ENCODE data around the gene TMEM256.

TMEM256 gene

DNA sequence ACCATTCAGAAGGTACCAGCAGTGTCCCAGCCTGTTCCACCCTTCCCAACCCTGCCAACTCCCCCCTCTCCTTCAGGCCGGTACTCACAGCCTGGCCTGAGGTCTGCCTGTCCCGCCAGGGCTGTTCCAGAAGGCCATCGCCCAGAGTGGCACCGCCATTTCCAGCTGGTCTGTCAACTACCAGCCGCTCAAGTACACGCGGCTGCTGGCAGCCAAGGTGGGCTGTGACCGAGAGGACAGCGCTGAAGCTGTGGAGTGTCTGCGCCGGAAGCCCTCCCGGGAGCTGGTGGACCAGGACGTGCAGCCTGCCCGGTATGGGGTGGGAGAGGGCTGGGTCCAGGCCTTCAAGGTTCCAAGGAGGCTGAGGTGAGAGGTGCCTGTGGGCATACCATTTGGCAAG, 10.9 kb upstream of the TMEM256 start:
- Histone ChIP-seq H3K36me3 (ENCODE audit: control insufficient read depth, insufficient read depth, low read length) (peaks cover 38% of the 10 kb centered on the region), H3K4me1 (ENCODE audit: control insufficient read depth, insufficient read depth, low read length) (peaks cover 4% of the 10 kb centered on the region), H3K27me3 (ENCODE audit: control insufficient read depth, insufficient read depth, low read length) (no peaks in the 10 kb centered on the region)

DNA sequence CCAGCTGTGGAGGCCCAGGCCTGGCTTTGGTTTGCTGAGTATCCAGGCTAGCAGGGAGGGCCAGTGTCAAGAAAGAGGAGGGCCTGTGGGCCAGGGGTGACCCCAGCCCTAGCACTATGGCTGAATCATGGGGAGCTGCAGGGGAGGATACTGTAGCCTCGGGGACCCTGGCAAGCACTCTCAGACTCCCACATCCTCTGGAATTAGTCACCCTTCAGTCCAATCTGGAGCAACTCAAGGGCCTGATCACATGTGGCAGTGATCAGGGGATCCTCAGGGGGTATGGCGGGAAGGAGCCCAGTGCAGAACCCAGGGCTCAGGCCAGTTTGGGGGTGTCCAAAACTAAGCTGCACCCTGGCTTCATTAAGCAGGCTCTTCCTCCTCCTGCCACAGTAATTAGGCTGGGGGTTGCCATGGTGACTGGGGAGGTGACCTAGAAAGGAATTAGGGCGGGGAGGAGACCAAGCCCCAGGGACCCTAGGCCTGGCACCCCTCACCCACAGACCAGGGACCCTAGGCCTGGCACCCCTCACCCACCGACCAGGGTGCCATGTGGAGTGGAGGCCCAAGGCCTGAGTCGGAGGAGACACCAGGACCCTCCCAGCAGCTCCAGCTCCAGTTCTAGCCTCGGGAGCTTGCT, 9.6 kb upstream of the TMEM256 start:
- Histone ChIP-seq H3K36me3 (ENCODE audit: control insufficient read depth, insufficient read depth, low read length) (peaks cover 46% of the 10 kb centered on the region), H3K9me3 (ENCODE audit: control insufficient read depth, insufficient read depth, low read length) (no peaks in the 10 kb centered on the region), H3K4me1 (ENCODE audit: control insufficient read depth, insufficient read depth, low read length) (peaks cover 7% of the 10 kb centered on the region), H3K4me3 (ENCODE audit: low read depth, low read length) (no peak overlapping the region), H3K27me3 (ENCODE audit: control insufficient read depth, insufficient read depth, low read length) (peaks cover 5% of the 10 kb centered on the region), H3K9ac (ENCODE audit: low read depth, low read length) (no peak overlapping the region)

More for the DNA sequence above, 10.9 kb upstream of the TMEM256 start:
- Histone ChIP-seq H3K9ac (ENCODE audit: low read depth, low read length) (no peak overlapping the region), H3K4me3 (ENCODE audit: low read depth, low read length) (no peak overlapping the region), H3K9me3 (ENCODE audit: control insufficient read depth, insufficient read depth, low read length) (no peaks in the 10 kb centered on the region)

DNA sequence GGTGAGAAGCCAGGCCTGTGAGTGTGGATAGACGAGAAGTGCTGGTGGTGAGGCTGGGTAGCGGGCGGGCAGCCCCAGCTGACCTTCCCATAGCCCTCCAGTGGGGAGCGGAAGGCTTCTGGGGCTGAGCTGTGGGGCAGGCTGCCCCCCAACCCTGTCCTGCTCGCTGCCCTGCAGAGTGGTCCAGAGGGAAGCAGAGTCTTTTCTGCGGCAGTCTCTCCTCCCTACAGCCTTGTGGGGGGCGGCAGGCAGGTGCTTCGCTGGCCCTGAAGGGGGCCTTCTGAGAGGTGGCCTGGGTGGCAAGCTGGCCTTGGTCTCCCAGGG, 7.5 kb upstream of the TMEM256 start:
- Histone ChIP-seq H3K9ac (ENCODE audit: low read depth, low read length) (no peak overlapping the region), H3K4me1 (ENCODE audit: control insufficient read depth, insufficient read depth, low read length) (peaks cover 11% of the 10 kb centered on the region), H3K27me3 (ENCODE audit: control insufficient read depth, insufficient read depth, low read length) (peaks cover 7% of the 10 kb centered on the region), H3K36me3 (ENCODE audit: control insufficient read depth, insufficient read depth, low read length) (peaks cover 36% of the 10 kb centered on the region), H3K4me3 (ENCODE audit: low read depth, low read length) (no peak overlapping the region), H3K9me3 (ENCODE audit: control insufficient read depth, insufficient read depth, low read length) (no peaks in the 10 kb centered on the region)

DNA sequence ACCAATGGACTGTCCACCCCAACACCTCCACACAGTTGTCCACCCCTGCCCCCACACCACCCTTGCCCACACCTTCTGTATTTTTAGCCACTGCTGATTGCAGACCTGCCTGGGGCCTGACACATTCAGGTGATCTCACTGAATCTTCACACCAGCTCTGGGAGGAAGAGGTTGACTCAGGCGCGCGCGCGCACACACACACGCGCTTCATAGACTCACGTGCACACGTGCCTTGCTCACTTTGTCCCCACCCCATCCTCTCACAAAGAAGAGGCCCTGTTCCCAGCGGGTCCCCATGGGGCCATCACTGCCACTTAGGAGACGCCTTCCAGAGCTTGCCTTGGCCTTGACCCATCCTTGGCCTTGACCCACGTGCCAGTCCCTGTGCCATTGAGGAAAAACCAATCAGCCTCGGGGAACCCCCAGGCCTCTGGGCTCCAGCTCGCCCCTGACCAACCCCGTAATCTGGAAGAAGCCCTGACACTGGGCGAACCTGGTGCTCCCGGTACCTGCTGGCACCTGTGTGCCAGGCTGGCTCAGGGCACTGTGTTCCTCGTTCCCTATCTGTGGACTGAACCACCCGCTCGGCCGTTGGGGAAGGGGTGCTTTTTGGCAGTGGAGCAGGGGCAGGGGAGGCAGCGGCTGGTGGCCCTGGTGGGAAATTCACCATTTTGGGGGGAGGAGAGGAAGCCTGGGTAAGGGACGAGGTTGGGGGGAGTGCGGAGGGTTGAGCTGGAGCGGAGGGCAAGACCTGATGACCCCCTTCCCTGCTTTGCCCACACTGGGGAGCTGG, 6.9 kb upstream of the TMEM256 start:
- Histone ChIP-seq H3K9ac (ENCODE audit: low read depth, low read length) (no peak overlapping the region), H3K36me3 (ENCODE audit: control insufficient read depth, insufficient read depth, low read length) (peaks cover 36% of the 10 kb centered on the region), H3K4me1 (ENCODE audit: control insufficient read depth, insufficient read depth, low read length) (peaks cover 11% of the 10 kb centered on the region), H3K4me3 (ENCODE audit: low read depth, low read length) (no peak overlapping the region), H3K27me3 (ENCODE audit: control insufficient read depth, insufficient read depth, low read length) (peaks cover 7% of the 10 kb centered on the region), H3K9me3 (ENCODE audit: control insufficient read depth, insufficient read depth, low read length) (no peaks in the 10 kb centered on the region)

DNA sequence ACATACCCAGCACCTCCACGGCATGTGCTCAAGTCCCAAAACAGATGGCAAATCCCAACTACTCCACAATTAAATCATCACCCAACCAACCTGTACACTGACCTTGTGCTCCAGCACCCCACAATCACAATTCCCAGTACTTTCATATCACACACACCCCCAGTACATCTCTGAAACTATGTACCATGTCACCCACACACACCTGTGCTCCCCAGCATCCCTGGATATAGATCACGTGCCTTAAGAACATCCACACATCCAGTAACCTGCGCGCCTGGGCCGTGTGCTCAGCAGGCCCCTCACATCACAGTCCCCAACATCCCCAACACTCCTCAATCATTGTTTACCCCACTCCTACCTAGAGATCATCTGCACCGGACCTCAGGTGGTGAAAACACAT, 5.8 kb upstream of the TMEM256 start:
- Histone ChIP-seq H3K9ac (ENCODE audit: low read depth, low read length) (no peak overlapping the region), H3K36me3 (ENCODE audit: control insufficient read depth, insufficient read depth, low read length) (peaks cover 28% of the 10 kb centered on the region), H3K4me1 (ENCODE audit: control insufficient read depth, insufficient read depth, low read length) (peaks cover 11% of the 10 kb centered on the region), H3K4me3 (ENCODE audit: low read depth, low read length) (no peak overlapping the region), H3K27me3 (ENCODE audit: control insufficient read depth, insufficient read depth, low read length) (peaks cover 7% of the 10 kb centered on the region), H3K9me3 (ENCODE audit: control insufficient read depth, insufficient read depth, low read length) (no peaks in the 10 kb centered on the region)

DNA sequence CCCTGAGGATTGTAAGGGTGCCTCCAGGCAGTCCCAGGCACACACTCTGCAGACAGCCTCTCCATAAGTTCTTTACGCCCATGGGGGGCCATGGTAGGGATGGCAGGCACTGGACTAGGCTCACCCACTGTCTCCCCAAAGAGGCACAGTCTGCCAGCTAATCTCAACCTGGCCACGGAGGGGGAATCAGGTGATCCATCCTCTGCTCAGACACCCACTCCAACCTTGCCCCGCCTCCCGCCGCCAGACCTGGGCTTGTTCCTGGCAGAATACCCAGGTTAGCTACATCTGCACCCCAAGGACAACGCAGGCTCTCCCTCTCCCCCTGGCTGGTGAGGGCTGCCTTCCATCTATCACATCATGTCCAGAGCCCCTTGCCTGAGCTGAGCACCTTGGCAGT, 5.0 kb upstream of the TMEM256 start:
- Histone ChIP-seq H3K27me3 (ENCODE audit: control insufficient read depth, insufficient read depth, low read length) (peaks cover 7% of the 10 kb centered on the region), H3K9ac (ENCODE audit: low read depth, low read length) (no peak overlapping the region), H3K36me3 (ENCODE audit: control insufficient read depth, insufficient read depth, low read length) (peaks cover 23% of the 10 kb centered on the region), H3K4me3 (ENCODE audit: low read depth, low read length) (peak overlapping the region; percentile 50), H3K4me1 (ENCODE audit: control insufficient read depth, insufficient read depth, low read length) (peaks cover 11% of the 10 kb centered on the region), H3K9me3 (ENCODE audit: control insufficient read depth, insufficient read depth, low read length) (no peaks in the 10 kb centered on the region)

DNA sequence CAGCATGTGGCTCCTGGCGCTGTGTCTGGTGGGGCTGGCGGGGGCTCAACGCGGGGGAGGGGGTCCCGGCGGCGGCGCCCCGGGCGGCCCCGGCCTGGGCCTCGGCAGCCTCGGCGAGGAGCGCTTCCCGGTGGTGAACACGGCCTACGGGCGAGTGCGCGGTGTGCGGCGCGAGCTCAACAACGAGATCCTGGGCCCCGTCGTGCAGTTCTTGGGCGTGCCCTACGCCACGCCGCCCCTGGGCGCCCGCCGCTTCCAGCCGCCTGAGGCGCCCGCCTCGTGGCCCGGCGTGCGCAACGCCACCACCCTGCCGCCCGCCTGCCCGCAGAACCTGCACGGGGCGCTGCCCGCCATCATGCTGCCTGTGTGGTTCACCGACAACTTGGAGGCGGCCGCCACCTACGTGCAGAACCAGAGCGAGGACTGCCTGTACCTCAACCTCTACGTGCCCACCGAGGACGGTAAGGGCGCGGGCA, 4.4 kb upstream of the TMEM256 start:
- peaks cover 11% of the 10 kb centered on the region for H3K4me1 ChIP-seq (ENCODE audit: control insufficient read depth, insufficient read depth, low read length)
- peaks cover 7% of the 10 kb centered on the region for H3K27me3 ChIP-seq (ENCODE audit: control insufficient read depth, insufficient read depth, low read length)
- peak overlapping the region; percentile 50 for H3K4me3 ChIP-seq (ENCODE audit: low read depth, low read length)
- H3K36me3 ChIP-seq (ENCODE audit: control insufficient read depth, insufficient read depth, low read length) = peaks cover 23% of the 10 kb centered on the region
- H3K9ac ChIP-seq (ENCODE audit: low read depth, low read length) = no peak overlapping the region
- H3K9me3 ChIP-seq (ENCODE audit: control insufficient read depth, insufficient read depth, low read length) = no peaks in the 10 kb centered on the region

DNA sequence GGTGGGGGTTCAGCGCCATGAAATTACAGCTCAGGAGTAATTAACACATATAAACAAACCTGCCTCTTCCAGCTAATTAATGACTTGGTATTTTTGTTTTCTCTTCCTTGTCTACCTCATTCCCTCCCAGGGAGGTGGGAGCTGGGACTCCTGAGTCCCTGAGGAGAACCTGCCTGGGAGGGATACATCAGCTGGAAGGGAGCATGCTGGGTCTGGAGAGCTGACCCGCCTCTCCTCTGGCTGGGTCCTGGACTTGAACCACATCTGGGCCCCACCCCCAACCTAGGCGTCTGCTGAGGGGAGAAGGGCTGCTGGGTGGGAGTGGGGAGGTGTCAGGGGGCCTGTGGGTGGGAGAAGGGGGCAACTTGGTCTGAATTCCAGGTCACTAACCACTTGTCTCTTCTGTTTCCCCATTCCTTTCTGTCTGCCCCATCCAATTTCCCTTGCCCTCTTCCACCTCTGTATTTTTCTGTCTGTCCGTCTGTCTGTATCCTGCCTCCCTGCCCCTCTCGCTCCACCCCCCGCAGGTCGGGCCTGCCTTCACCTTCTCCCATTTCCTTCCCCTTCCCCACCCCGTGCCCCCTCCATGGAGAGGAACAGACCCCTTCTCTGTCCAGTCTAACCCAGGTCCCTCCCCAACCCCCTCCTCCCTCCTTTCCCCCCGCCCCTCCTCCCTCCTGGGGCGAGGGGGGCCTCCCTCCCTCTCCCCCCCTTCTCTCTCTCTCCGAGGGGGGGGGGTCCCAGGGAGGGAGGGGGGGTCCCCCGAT, 3.8 kb upstream of the TMEM256 start, which contains the start of gene NLGN2:
Gene NLGN2 (plus strand): TSS at position 361 of the 767 bp plus-strand sequence. CDS start 411 bp downstream, outside the sequence.
- Histone ChIP-seq H3K9me3 (ENCODE audit: control insufficient read depth, insufficient read depth, low read length) (no peaks in the 10 kb centered on the region), H3K27me3 (ENCODE audit: control insufficient read depth, insufficient read depth, low read length) (peaks cover 7% of the 10 kb centered on the region), H3K4me3 (ENCODE audit: low read depth, low read length) (peak within 1 kb of the TSS; percentile 50), H3K36me3 (ENCODE audit: control insufficient read depth, insufficient read depth, low read length) (peaks cover 23% of the 10 kb centered on the region), H3K4me1 (ENCODE audit: control insufficient read depth, insufficient read depth, low read length) (peaks cover 11% of the 10 kb centered on the region), H3K9ac (ENCODE audit: low read depth, low read length) (no peak within 1 kb of the TSS)

DNA sequence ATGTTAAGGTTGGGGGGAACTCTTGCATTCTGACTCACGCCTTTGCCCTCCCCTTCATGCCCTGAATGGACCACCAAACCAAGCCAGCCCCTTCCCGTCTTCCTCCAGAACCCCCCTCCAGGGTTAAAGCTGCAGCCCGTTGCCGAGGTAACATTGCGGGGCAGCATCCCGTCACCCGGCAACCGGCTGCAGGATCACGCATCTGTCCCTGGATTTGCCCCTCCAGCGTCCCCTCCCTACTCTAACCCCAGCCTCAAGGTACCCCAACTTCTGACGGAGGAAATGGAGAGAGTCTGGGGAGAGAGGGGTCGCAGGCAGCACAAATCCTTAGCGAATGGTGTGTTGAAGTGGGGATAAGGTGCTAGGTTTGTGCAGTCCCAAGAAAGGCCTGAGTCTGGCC, 3.2 kb upstream of the TMEM256 start:
- peaks cover 23% of the 10 kb centered on the region for H3K36me3 ChIP-seq (ENCODE audit: control insufficient read depth, insufficient read depth, low read length)
- H3K4me3 ChIP-seq (ENCODE audit: low read depth, low read length) = peak overlapping the region; percentile 41
- H3K27me3 ChIP-seq (ENCODE audit: control insufficient read depth, insufficient read depth, low read length) = peaks cover 7% of the 10 kb centered on the region
- no peak overlapping the region for H3K9ac ChIP-seq (ENCODE audit: low read depth, low read length)
- no peaks in the 10 kb centered on the region for H3K9me3 ChIP-seq (ENCODE audit: control insufficient read depth, insufficient read depth, low read length)
- H3K4me1 ChIP-seq (ENCODE audit: control insufficient read depth, insufficient read depth, low read length) = peaks cover 7% of the 10 kb centered on the region

DNA sequence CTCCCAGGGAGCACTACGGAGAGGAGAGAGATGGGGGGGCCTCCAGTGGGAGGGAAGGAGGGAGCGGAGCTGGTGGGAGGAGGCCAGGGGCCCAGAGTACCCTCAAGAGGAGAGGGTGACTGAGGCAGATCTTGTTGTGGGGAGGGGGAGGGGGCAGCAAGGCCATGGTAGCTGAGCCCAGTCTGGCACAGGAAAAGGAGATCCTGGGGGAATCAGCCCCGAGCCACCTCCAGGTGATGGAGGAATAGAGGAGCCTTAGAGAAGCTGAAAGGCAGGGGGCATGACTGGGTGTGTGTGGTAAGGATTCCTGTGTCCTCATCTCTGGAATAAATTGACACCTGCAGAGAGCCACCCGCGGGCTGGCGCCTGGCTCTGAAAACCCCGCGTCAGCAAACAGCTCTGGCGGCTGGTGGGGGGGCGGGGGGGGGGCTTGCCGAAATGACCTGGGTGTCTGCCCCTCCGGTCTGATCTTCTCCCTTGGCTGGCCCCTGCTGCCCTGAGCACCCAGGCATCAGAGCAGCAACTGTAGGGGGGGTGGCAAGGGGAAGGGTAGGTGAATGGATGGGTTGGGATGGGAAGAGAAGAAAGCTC, 2.4 kb upstream of the TMEM256 start:
- H3K4me1 ChIP-seq (ENCODE audit: control insufficient read depth, insufficient read depth, low read length) = peaks cover 7% of the 10 kb centered on the region
- peak overlapping the region; percentile 88 for H3K4me3 ChIP-seq (ENCODE audit: low read depth, low read length)
- H3K9me3 ChIP-seq (ENCODE audit: control insufficient read depth, insufficient read depth, low read length) = no peaks in the 10 kb centered on the region
- H3K9ac ChIP-seq (ENCODE audit: low read depth, low read length) = no peak overlapping the region
- peaks cover 23% of the 10 kb centered on the region for H3K36me3 ChIP-seq (ENCODE audit: control insufficient read depth, insufficient read depth, low read length)
- H3K27me3 ChIP-seq (ENCODE audit: control insufficient read depth, insufficient read depth, low read length) = peaks cover 7% of the 10 kb centered on the region
